Endothelial cell of umbilical vein (primary cell): ENCODE measurements around the gene TBK1. TPM values are rescaled to one million over a fixed set of nuclear protein-coding genes. Genes with fewer than 3 reads are reported as not detected.

ENCODE experiments used
- BruUV-seq: library from RNA; stranded (reverse); fragments of 400-500 nt; replicated peaks from 2 replicates; lab custom pipeline; 2021; lab: Mats Ljungman, UMichigan
- CTCF ChIA-PET: fragments of 300-600, 350-600 bp; sonication (Branson Sonifier 250); formaldehyde crosslinking; loops from one replicate; lab custom pipeline; 2021; ENCODE audit warnings: antibody characterized with exemption, inconsistent platforms; lab: Charles Lee
- POLR2A ChIA-PET: fragments of 300-600, 350-600 bp; sonication (Branson Sonifier 250); formaldehyde crosslinking; loops from one replicate; lab custom pipeline; 2021; ENCODE audit warnings: antibody characterized with exemption, inconsistent platforms; lab: Charles Lee
- DNase-seq: peaks from one replicate; pipeline ENCODE4 v3.0.0-alpha.2; 2011; ENCODE audit warnings: low read depth, low spot score
- FAIRE-seq: peaks from 2 replicates; lab custom pipeline; 2011; peaks lifted over from hg19 to GRCh38; lab: Jason Lieb, UNC
- H2AFZ ChIP-seq: 2 replicates; pipeline ENCODE4 v1.6.0; 2012; ENCODE audit warnings: low read depth, low read length, control low read depth, inconsistent platforms
- H3K27ac ChIP-seq: 2 replicates; pipeline ENCODE4 v1.5.1; 2011; ENCODE audit warnings: low read depth, mild to moderate bottlenecking, control low read depth, low read length, moderate library complexity; ENCODE audit not compliant: insufficient read depth
- H3K27me3 ChIP-seq, 2 experiments: 2 replicates each; pipeline versions ENCODE4 v1.6.0 to v1.6.1; 2011; ENCODE audit warnings: low read length in 2 of 2, mixed read lengths in 1 of 2; ENCODE audit not compliant: control insufficient read depth in 2 of 2, insufficient read depth in 2 of 2
- H3K36me3 ChIP-seq, 2 experiments: 2 replicates in 1 of 2; 3 replicates in 1 of 2; pipeline ENCODE4 v1.5.1; 2011; ENCODE audit warnings: low read length in 2 of 2, mild to moderate bottlenecking in 1 of 2, moderate library complexity in 1 of 2; ENCODE audit not compliant: control insufficient read depth in 2 of 2, insufficient read depth in 2 of 2; ENCODE audit errors: extremely low read depth in 1 of 2
- H3K4me1 ChIP-seq: 3 replicates; pipeline ENCODE4 v1.5.1; 2011; ENCODE audit warnings: mild to moderate bottlenecking, low read length; ENCODE audit not compliant: control insufficient read depth, insufficient read depth; ENCODE audit errors: extremely low read depth
- H3K4me2 ChIP-seq: 2 replicates; pipeline ENCODE4 v1.6.1; 2011; ENCODE audit warnings: low read length, control low read depth, mixed read lengths; ENCODE audit not compliant: insufficient read depth
- H3K4me3 ChIP-seq, 3 experiments: fragments of 200-600 bp in 1 of 3; sonication (generic), shearing (Covaris generic) in 1 of 3; replicated peaks in 1 of 3; 2 replicates each; pipeline ENCODE4 v1.5.1; 2011 to 2016; ENCODE audit warnings: control low read depth in 3 of 3, low read length in 3 of 3, mild to moderate bottlenecking in 2 of 3, inconsistent platforms in 1 of 3, low read depth in 1 of 3, moderate library complexity in 1 of 3; ENCODE audit not compliant: insufficient read depth in 1 of 3
- H3K79me2 ChIP-seq: 2 replicates; pipeline ENCODE4 v1.6.0; 2012; ENCODE audit warnings: low read length, inconsistent platforms; ENCODE audit not compliant: control insufficient read depth, insufficient read depth
- H3K9ac ChIP-seq: replicated peaks from 2 replicates; pipeline ENCODE3; 2011; ENCODE audit warnings: low read length, control low read depth; ENCODE audit not compliant: insufficient read depth; ENCODE audit errors: extremely low read depth
- H3K9me1 ChIP-seq: replicated peaks from 3 replicates; pipeline ENCODE4 v1.6.0; 2011; ENCODE audit warnings: mild to moderate bottlenecking, low read length; ENCODE audit not compliant: control insufficient read depth, insufficient read depth; ENCODE audit errors: extremely low read depth
- H3K9me3 ChIP-seq: replicated peaks from 2 replicates; pipeline ENCODE4 v1.5.1; 2012; ENCODE audit warnings: low read length, inconsistent platforms; ENCODE audit not compliant: control insufficient read depth, insufficient read depth
- H4K20me1 ChIP-seq: replicated peaks from 2 replicates; pipeline ENCODE3; 2011; ENCODE audit warnings: mild to moderate bottlenecking, low read length; ENCODE audit not compliant: control insufficient read depth, insufficient read depth; ENCODE audit errors: extremely low read depth
- EZH2 ChIP-seq: IDR thresholded peaks from 2 replicates; pipeline ENCODE4 v1.6.1; 2012; ENCODE audit warnings: borderline replicate concordance, low read depth, mild to moderate bottlenecking, moderate library complexity, low read length, inconsistent platforms; ENCODE audit not compliant: severe bottlenecking
- FOS ChIP-seq: IDR thresholded peaks from 2 replicates; pipeline ENCODE4 v1.6.1; 2011; ENCODE audit warnings: mild to moderate bottlenecking, low read length, moderate library complexity, borderline replicate concordance; ENCODE audit not compliant: insufficient read depth
- GATA2 ChIP-seq: IDR thresholded peaks from 2 replicates; pipeline ENCODE4 v1.7.0; 2011; ENCODE audit warnings: low read depth, mild to moderate bottlenecking, moderate library complexity, mixed read lengths, low read length; ENCODE audit not compliant: insufficient read length, insufficient read depth
- JUN ChIP-seq: IDR thresholded peaks from 2 replicates; pipeline ENCODE4 v1.6.1; 2011; ENCODE audit warnings: borderline replicate concordance, low read depth; ENCODE audit not compliant: insufficient read length, insufficient read depth
- MYC ChIP-seq: IDR thresholded peaks from one replicate; pipeline ENCODE4 v1.6.1; 2011; ENCODE audit warnings: mild to moderate bottlenecking, low read depth, low read length
- POLR2A ChIP-seq: IDR thresholded peaks from 2 replicates; pipeline ENCODE4 v1.6.1; 2012; ENCODE audit warnings: low read depth, mild to moderate bottlenecking, control low read depth, low read length
- POLR2AphosphoS5 ChIP-seq: IDR thresholded peaks from 2 replicates; pipeline ENCODE4 v1.6.1; 2012; ENCODE audit warnings: low read depth, mild to moderate bottlenecking, control low read depth, low read length, moderate library complexity; ENCODE audit not compliant: insufficient read depth
- dilution Hi-C: fragments of 300-500 bp; cut with MboI; formaldehyde crosslinking; loops from one replicate; pipeline ENCODE4 v1.15.0; 2019; ENCODE audit warnings: low sequenced_read_pairs; ENCODE audit not compliant: extremely low pct_ligation_motif_present
- intact Hi-C: fragments of 100-400 bp; cut with micrococcal nuclease; formaldehyde crosslinking; loops from one replicate; pipeline ENCODE4 v1.10.0; 2022
- polyA plus RNA-seq, 4 experiments: library from polyadenylated mRNA; depleted of rRNA in 3 of 4; stranded (reverse) in 3 of 4; unstranded in 1 of 4; fragments of >200 nt; gene quantifications; 2 replicates each; pipeline versions ENCODE4 v1.2.1 to v1.2.3, GENCODE V29; 2011 to 2012; ENCODE audit warnings: missing spikeins in 1 of 4
- total RNA-seq: library from RNA; stranded (reverse); gene quantifications from 2 replicates; pipeline ENCODE4 v1.2.3, GENCODE V29; 2021
- TF ChIP-seq, protein P1 (sequence below): IDR thresholded peaks from 2 replicates; pipeline ENCODE4 v1.6.1; 2011; ENCODE audit not compliant: insufficient read depth, insufficient read length
- TF ChIP-seq, protein P2 (sequence below), 2 donors: IDR thresholded peaks; 1 replicate in 1 of 2; 2 replicates in 1 of 2; pipeline ENCODE4 v1.5.1; 2011; ENCODE audit warnings: low read length in 2 of 2, mild to moderate bottlenecking in 2 of 2, moderate library complexity in 2 of 2, control low read depth in 1 of 2, inconsistent platforms in 1 of 2, low read depth in 1 of 2; ENCODE audit not compliant: insufficient read depth in 1 of 2; ENCODE audit errors: extremely low read depth in 1 of 2

Gene TBK1
- total and polyA plus RNA-seq, 2 donors (not counting 3 experiments of a cell fraction or from before 2014, with no cell fraction given) = 8.0 to 28.9 TPM

DNA sequence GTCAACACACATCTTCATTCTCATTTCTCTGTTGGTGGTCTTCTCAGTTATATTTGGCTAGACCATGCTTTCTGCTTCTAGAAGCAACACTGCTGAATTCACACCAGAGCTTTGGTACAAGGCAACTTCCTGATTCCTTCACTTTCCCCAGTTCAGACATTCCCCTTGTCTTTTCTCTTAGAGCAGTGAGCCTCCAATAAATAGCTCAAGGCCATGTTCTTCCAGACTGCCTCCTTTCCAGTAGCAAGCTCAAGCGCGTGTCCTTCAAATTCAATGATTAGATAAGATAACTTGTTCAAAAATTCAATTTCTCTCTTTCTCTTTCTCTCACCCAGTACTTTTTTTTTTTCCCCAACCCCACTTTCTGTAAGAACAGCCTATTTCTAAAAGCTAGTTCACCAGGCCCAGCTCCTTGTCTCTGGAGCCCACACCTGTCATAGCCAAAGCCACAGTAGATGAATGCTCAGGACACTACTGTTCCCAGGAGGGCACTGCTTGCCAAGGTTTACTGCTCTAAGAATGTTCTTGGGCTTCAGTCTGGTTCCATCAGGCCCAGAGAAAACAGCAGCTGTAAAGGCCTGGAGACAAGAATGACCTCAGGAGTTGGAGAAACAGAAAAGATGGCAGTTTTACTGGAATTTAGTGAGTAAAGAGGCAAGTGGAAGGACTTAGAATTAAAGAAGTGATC, 17.7 kb downstream of the TBK1 start:
- Histone ChIP-seq H4K20me1 (no peaks in the 10 kb centered on the region), H3K9me3 (no peaks in the 10 kb centered on the region), H3K79me2 (peaks cover 6% of the 10 kb centered on the region), H3K4me3 (no peak overlapping the region), H3K4me2 (no peak overlapping the region), H3K9me1 (no peaks in the 10 kb centered on the region), H3K36me3 (peaks cover 17 to 28% of the 10 kb centered on the region in 2 experiments), H2AFZ (no peak overlapping the region), H3K9ac (no peak overlapping the region), H3K27ac (no peak overlapping the region), H3K27me3 (no peaks in the 10 kb centered on the region), H3K4me1 (no peaks in the 10 kb centered on the region)
- POLR2A ChIA-PET = interaction anchor here (0.9 kb wide), 1 partner anchor 13 kb away, joined by 4 read pairs; no protein-coding TSS in a partner anchor
- no peak for FAIRE-seq
- TF ChIP-seq, protein P1, sequence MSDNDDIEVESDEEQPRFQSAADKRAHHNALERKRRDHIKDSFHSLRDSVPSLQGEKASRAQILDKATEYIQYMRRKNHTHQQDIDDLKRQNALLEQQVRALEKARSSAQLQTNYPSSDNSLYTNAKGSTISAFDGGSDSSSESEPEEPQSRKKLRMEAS = no peak
- no peak for TF ChIP-seq MYC
- TF ChIP-seq GATA2 = no peak
- no peak for TF ChIP-seq POLR2AphosphoS5
- TF ChIP-seq, protein P2, sequence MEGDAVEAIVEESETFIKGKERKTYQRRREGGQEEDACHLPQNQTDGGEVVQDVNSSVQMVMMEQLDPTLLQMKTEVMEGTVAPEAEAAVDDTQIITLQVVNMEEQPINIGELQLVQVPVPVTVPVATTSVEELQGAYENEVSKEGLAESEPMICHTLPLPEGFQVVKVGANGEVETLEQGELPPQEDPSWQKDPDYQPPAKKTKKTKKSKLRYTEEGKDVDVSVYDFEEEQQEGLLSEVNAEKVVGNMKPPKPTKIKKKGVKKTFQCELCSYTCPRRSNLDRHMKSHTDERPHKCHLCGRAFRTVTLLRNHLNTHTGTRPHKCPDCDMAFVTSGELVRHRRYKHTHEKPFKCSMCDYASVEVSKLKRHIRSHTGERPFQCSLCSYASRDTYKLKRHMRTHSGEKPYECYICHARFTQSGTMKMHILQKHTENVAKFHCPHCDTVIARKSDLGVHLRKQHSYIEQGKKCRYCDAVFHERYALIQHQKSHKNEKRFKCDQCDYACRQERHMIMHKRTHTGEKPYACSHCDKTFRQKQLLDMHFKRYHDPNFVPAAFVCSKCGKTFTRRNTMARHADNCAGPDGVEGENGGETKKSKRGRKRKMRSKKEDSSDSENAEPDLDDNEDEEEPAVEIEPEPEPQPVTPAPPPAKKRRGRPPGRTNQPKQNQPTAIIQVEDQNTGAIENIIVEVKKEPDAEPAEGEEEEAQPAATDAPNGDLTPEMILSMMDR (IDR thresholded peaks at IDR 0.05; ENCODE audit: extremely low read depth in 1 of 2, insufficient read depth in 1 of 2, low read depth in 1 of 2, low read length in 2 of 2) = no peak
- TF ChIP-seq FOS = no peak
- no peak for TF ChIP-seq JUN
- no peak for TF ChIP-seq EZH2
- TF ChIP-seq POLR2A = no peak
- intact Hi-C loops = no loop called here
- BruUV-seq = no TSS peak
- CTCF ChIA-PET = interaction anchor here (0.6 to 1.3 kb wide), 4 partner anchors 9 to 32 kb away, joined by 3 to 4 read pairs (median 4); no protein-coding TSS in a partner anchor
- dilution Hi-C loops = no loop called here
- DNase-seq = no peak
